Measurements from ENCODE around the gene C13orf42. TPM values are rescaled to one million over a fixed set of nuclear protein-coding genes. Genes with fewer than 3 reads are reported as not detected.
"Not testable (repeated sequence)": the region's sequence is repeated elsewhere in the genome, so short reads cannot be mapped to it uniquely, and the experiment has no call there.

The C13orf42 gene
- total RNA-seq, 1 donor: not detected

DNA sequence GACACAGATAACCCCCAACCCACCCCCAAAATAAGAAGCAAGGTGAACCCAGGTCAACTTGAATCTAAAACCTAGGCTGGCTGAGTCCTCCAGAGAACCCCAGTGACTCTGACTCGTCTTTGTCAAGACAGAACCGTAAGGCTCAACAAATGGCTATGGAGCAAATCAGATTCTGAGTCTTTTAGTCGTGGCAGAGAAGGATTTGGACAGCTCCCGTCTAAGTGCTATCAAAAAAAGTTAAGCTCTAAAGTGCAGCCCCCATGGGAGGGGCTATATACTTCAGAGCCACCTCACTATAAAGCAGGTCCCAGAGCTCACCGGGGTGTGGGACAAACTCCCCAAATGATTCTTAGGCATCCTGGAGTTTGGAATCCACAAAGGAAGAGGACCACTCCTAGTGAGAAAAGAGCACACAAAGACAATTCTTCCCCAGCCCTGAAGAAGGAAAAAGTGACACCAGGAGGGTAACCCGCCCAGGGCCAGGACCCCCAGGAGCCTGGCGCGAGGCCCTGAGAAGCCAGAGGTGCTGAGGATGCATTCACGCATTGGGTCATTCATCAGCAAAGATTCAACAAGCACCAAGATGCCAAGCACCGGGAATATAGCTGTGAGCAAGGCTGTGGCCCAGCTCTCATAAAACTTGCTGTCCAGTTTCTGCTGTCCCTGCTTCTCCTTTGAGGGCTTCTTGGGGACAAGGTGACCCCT is 25.4 kb upstream of the C13orf42 start:
- Histone ChIP-seq H3K4me3 (ENCODE audit: low read length) (no peak overlapping the region), H3K9me3 (ENCODE audit: low read depth, low read length) (no peaks in the 10 kb centered on the region), H3K27me3 (ENCODE audit: insufficient read depth, low read length) (no peaks in the 10 kb centered on the region)

DNA sequence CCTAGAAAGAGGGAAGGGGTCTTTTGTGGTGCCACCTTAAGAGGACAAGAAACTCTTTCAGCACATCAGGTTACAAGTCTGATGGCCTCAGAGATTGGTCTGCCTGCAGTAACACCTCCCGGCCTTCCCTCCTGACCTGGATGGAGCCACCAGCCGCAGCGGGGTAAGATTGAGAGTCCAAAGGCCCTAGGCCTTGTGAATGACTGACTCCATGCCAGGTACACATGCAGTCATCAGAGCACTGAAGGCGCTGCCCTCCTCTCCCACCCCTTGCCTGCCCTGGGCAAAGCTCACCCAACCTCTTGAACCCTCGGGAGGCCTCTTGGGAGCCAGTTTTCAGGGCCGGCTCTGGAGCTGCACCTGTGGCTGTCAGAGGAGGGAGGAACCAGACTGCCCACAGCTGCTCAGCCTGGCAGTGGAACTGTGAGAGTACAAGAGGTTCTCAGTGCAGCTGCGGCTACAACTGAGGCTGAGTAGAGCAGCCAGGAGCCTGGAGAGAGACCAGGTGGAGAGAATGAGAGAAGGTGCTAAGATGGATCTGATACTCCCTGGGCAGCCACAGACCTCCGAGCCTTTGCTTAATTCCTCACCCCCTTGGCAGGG is 23.8 kb upstream of the C13orf42 start:
- H3K4me3 ChIP-seq (ENCODE audit: low read length): no peak overlapping the region
- no peaks in the 10 kb centered on the region for H3K9me3 ChIP-seq (ENCODE audit: low read depth, low read length)
- no peaks in the 10 kb centered on the region for H3K4me1 ChIP-seq (ENCODE audit: insufficient read depth, low read length)
- no peaks in the 10 kb centered on the region for H3K27me3 ChIP-seq (ENCODE audit: insufficient read depth, low read length)

More for the DNA sequence above, 25.4 kb upstream of the C13orf42 start:
- no peaks in the 10 kb centered on the region for H3K4me1 ChIP-seq (ENCODE audit: insufficient read depth, low read length)

DNA sequence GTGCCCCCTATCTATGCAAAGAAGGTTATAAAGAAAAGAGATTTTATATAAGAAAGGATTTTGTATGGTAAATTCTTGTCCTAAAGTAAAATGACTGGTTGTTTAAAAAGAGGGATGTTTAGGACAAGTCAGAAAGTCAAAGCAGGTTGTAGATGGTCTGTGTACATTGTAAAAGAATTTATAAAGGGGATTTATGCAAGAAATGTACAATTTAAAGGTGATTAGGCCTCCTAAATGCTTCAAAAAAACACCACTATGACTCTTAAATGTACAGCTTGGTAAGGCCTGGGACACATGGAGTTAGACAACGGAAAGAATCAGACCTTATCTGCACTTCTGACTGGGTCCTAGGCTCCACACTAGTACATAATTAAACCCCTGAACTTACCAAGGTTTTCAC is 19.3 kb upstream of the C13orf42 start:
- Histone ChIP-seq H3K27me3 (ENCODE audit: insufficient read depth, low read length) (no peaks in the 10 kb centered on the region), H3K4me1 (ENCODE audit: insufficient read depth, low read length) (no peaks in the 10 kb centered on the region), H3K4me3 (ENCODE audit: low read length) (no peak overlapping the region), H3K9me3 (ENCODE audit: low read depth, low read length) (no peaks in the 10 kb centered on the region)

DNA sequence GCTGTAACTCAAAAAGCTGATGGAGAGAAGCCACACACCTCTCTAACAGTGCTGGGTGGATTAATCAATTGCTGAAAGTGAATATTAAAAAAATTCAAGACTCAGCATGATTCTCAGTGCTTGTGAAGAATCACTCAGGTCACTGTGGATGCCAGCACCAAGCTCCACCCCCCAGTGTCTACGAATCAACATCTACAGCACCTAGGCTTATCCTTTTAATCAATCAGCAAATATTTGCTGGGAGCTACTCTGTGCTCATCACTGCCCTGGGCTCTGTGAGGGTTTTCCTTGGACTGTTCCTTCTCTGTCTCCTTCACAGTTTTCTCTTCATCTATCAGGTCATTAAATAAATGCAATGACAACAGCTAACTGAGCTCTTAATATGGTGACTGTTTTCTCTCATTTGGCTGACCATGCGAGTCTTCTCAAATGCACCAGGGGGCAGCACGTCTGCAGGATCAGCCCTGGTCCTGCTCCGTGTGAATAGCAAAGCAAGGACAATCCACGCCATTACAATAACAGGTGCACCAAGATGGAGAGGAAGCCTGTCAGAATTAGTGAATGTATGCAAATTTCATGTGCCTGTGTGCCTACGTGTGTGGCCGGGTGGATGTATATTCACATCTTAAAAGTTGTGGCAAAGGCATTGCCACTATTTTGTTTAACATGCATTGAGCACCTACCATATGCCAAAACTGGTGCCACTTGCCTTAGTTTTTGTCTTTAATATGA is 14.6 kb upstream of the C13orf42 start:
- Histone ChIP-seq H3K27me3 (ENCODE audit: insufficient read depth, low read length) (no peaks in the 10 kb centered on the region), H3K9me3 (ENCODE audit: low read depth, low read length) (no peaks in the 10 kb centered on the region), H3K4me1 (ENCODE audit: insufficient read depth, low read length) (no peaks in the 10 kb centered on the region), H3K4me3 (ENCODE audit: low read length) (no peak overlapping the region)

DNA sequence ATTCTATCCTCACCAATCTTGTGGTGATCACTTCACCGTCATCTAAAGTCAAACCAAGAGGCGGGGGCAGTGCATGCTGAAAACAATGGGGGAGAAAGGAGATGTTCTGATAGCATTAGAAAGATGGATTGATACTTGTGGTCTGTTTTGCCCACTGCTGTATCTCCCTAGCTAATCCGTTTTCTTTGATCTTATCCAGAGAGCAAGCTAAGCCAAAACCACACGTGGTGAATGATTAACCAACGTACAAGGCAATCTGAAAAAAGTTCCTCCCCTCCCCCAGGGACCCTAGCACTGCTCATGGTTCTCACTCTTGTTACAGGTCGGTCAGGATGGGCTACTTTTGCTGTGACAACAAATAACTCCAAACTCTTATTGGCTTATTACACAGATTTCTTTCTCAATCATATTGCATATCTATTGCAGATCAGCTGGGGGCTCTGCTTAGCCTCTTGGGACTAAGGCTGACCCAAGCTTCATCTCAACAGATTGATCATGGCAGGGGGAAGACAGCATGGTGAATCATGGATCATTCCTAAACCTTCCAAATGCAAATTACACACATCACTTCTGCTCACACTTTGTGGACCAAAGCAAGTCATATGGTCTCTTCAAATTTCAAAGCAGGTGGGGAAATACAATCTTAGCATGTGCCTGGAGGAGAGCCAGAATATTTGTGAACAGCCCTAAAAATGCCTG is 11.9 kb upstream of the C13orf42 start:
- Histone ChIP-seq H3K4me3 (ENCODE audit: low read length) (no peak overlapping the region), H3K4me1 (ENCODE audit: insufficient read depth, low read length) (no peaks in the 10 kb centered on the region), H3K9me3 (ENCODE audit: low read depth, low read length) (no peaks in the 10 kb centered on the region), H3K27me3 (ENCODE audit: insufficient read depth, low read length) (no peaks in the 10 kb centered on the region)

DNA sequence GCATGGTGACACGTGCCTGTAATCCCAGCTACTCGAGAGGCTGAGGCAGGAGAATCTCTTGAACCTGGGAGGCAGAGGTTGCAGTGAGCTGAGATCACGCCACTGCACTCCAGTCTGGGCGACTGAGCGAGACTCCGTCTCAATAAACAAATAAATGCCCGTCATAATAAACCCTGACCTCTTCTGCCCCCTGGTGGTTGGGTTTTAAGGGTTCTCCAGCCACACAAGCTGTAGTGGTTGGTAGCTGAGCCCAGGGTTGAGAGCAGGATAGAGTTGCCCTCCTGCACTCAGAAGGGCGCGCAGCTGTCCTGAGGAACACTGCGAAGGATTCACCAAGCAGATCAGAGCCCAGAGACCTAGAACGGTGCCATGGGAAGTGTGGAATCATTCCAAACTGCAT is 9.8 kb upstream of the C13orf42 start:
- H3K9me3 ChIP-seq (ENCODE audit: low read depth, low read length); H3K4me1 ChIP-seq (ENCODE audit: insufficient read depth, low read length); H3K4me3 ChIP-seq (ENCODE audit: low read length); H3K27me3 ChIP-seq (ENCODE audit: insufficient read depth, low read length): not testable (repeated sequence)

DNA sequence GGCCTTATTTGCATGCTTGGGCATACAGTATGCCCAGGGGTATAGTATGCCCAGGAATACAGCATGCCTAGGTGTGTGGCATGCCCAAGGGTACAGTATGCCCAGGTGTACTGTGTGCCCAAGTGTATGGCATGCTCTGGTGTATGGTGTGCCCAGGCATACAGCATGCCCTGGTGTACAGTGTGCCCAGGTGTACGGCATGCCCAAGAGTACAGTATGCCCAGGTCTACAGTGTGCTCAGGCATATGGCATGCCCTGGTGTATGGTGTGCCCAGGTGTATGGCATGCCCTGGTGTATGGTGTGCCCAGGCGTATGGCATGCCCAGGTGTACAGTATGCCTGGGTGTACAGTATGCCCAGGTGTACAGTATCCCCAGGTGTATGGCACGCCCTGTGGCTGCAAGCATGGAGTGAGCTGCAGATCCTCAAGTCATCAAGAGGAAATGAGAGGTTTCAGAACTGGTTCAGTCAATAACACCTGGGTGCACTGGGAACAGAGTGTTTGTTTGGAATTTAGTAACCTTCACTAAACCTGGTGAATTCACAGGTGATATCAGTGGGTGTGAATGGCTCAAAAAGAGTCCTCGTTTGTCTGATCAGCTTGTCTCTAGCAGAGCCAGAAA is 7.8 kb upstream of the C13orf42 start:
- Histone ChIP-seq H3K27me3 (ENCODE audit: insufficient read depth, low read length) (no peaks in the 10 kb centered on the region), H3K4me3 (ENCODE audit: low read length) (no peak overlapping the region), H3K9me3 (ENCODE audit: low read depth, low read length) (no peaks in the 10 kb centered on the region), H3K4me1 (ENCODE audit: insufficient read depth, low read length) (no peaks in the 10 kb centered on the region)

DNA sequence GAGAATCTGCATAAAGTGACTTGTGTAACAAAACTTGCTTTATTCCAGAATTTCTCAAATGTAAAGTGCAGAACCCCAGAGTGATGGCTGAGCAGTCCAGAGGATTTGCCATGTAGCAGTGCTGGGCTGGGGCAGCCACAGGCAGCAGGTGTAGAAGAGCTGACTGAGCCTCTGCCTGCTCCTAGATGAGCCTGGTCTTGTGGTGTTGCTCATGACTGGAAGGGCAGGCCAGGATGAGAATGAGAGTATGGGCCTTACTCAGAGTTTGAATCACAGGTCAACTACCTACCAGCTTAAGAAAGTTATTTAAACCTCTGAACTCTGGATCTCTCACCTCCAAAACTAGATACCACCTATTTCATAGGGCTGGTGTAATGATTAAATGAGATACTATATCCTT is 2.9 kb upstream of the C13orf42 start:
- Histone ChIP-seq H3K9me3 (ENCODE audit: low read depth, low read length) (no peaks in the 10 kb centered on the region), H3K27me3 (ENCODE audit: insufficient read depth, low read length) (no peaks in the 10 kb centered on the region), H3K4me3 (ENCODE audit: low read length) (no peak overlapping the region), H3K4me1 (ENCODE audit: insufficient read depth, low read length) (no peaks in the 10 kb centered on the region)

DNA sequence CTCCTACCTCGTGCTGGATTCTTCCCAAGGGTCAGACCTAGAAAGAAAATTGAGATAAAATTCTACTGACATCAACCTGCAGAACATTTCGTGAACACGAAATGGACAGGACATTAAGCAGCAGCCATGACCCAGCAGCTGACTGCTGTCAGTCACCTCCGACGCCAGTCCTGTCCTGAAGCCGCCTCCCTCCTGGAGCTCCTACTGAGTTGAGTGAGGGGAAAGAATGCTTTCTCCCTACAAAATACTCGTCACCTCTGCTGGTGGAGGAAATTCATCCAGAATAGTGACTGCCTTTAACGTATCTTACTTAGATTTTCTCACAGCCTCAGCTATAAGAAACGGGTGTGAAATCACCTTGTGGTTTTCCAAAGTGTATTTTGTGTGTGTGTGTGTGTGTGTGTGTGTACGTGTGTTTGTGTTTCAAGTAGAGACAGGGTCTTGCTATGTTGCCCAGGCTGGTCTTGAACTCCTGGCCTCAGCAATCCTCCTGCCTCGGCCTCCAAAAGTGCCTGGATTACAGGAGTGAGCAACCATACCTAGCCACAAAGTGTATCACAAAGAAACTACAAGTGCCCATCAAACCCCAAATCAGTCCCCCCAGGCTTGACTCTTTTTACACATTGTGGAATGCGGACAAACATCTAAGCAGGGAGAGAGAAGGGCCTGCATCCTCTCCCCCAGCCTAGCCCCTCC is 2.3 kb upstream of the C13orf42 start:
- Histone ChIP-seq H3K9me3 (ENCODE audit: low read depth, low read length) (no peaks in the 10 kb centered on the region), H3K27me3 (ENCODE audit: insufficient read depth, low read length) (no peaks in the 10 kb centered on the region), H3K4me3 (ENCODE audit: low read length) (no peak overlapping the region), H3K4me1 (ENCODE audit: insufficient read depth, low read length) (no peaks in the 10 kb centered on the region)

DNA sequence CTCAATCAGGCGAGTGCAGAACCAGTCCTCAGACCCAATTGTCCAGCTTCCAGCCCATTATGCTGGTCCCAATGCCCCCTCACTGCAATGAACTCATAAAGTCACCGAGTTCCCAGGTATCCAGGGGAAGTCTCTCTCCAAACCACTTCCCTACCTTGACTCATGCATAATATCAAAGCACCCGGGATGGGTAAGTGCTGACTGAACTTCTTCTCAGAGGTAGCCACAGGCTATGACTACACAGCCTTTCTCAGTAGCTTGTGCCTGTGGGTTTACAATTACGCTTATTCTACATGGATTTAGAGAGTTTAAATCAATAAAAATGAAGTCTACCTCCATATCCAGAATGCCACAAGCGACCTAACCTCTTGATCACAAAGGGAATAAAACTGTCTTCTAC is 1.7 kb upstream of the C13orf42 start:
- Histone ChIP-seq H3K9me3 (ENCODE audit: low read depth, low read length) (no peaks in the 10 kb centered on the region), H3K4me3 (ENCODE audit: low read length) (no peak overlapping the region), H3K27me3 (ENCODE audit: insufficient read depth, low read length) (no peaks in the 10 kb centered on the region)

DNA sequence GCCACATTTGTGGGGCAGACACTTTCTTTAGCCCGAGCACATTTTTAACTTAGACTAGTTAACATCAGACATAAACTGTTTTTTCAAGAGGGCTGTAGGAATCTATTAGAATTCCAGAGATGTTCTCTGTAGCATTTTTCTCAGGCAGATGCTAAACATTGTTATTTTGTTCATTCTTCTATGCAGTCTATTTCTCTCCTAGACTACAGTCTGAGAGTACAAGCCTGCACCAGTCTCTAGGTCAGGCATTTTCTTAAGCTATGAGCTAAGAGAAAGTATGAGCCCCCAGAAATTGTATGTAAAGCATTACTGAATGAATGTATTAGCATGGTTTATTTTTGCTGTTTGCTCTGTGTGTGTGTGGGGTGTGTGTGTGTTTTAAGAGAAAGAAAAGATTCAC is 923 bp upstream of the C13orf42 start:
- H3K4me1 ChIP-seq (ENCODE audit: insufficient read depth, low read length): no peaks in the 10 kb centered on the region
- H3K4me3 ChIP-seq (ENCODE audit: low read length): no peak overlapping the region
- H3K9me3 ChIP-seq (ENCODE audit: low read depth, low read length): no peaks in the 10 kb centered on the region
- H3K27me3 ChIP-seq (ENCODE audit: insufficient read depth, low read length): no peaks in the 10 kb centered on the region

More for the DNA sequence above, 1.7 kb upstream of the C13orf42 start:
- no peaks in the 10 kb centered on the region for H3K4me1 ChIP-seq (ENCODE audit: insufficient read depth, low read length)

DNA sequence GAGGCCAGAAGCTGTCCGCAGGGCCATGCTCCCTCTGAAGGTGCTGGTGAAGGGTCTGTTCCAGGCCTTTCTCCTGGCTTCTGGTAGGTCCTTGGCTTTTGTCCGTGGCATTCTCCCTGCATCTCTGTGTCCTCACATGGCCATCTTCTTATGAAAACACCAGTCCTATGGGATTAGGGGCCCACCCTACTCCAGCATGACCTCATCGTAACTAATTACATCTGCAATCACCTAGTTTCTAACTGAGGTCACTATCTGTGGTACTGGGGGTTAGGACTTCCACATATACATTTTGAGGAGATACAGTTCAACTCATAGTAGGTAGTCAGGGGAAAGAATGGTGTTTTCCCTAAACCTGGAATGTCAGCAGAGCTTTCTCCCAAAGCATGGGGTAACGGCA is 3.1 kb downstream of the C13orf42 start:
- no peaks in the 10 kb centered on the region for H3K27me3 ChIP-seq (ENCODE audit: insufficient read depth, low read length)
- no peaks in the 10 kb centered on the region for H3K9me3 ChIP-seq (ENCODE audit: low read depth, low read length)
- H3K4me3 ChIP-seq (ENCODE audit: low read length): no peak overlapping the region
- H3K4me1 ChIP-seq (ENCODE audit: insufficient read depth, low read length): no peaks in the 10 kb centered on the region

DNA sequence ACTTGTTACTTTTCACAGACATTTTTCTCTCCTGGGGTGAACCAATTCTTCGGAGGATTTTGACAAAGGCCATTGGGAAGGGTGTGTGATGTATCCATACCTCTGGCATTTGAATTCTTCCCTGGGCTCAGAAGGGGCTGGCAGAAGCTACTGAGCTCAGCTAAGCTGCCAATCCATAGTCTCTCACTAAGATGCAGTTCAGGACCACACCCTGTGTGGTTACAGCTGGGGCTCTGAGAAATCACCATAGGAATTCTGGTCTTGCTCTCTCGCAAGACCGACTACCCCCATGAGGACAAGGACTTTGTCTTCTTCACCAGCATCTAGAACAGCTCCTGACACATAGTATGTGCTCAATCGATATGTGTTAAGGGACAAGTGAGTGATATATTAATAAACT is 6.0 kb downstream of the C13orf42 start:
- Histone ChIP-seq H3K4me1 (ENCODE audit: insufficient read depth, low read length) (no peaks in the 10 kb centered on the region), H3K27me3 (ENCODE audit: insufficient read depth, low read length) (no peaks in the 10 kb centered on the region), H3K9me3 (ENCODE audit: low read depth, low read length) (no peaks in the 10 kb centered on the region), H3K4me3 (ENCODE audit: low read length) (no peak overlapping the region)

DNA sequence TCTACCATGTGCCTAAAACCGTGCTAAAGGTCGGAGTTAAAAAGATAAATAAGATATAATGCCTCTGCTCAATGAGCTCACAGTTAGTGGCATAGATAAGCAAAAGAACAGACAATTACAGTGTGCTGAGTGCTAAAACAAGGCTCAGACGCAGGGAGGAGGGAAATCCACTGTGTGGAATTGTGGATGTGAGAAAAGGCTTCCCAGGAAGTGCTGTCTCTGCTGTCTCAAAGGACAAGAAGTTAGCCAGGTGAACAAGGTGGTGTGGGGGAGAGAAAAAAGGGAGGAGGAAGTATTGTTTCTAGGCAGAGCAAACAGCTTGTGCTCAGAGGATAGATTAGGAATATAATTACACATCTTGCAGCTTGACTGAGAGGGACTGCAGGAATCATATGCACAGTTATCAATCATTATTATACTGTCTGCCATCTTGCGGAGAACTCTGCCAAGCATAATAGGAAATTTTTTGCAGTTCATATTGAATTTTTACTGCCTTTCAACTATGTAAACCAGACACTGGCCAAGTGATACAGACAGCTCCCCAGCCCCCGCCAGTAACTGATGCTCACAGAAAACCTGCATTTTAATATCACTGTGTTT is 9.3 kb downstream of the C13orf42 start:
- H3K4me3 ChIP-seq (ENCODE audit: low read length): no peak overlapping the region
- no peaks in the 10 kb centered on the region for H3K4me1 ChIP-seq (ENCODE audit: insufficient read depth, low read length)
- no peaks in the 10 kb centered on the region for H3K9me3 ChIP-seq (ENCODE audit: low read depth, low read length)
- H3K27me3 ChIP-seq (ENCODE audit: insufficient read depth, low read length): no peaks in the 10 kb centered on the region

All from mononuclear cell (primary cell).